Stimulated activated CD4-positive, alpha-beta T cell treated with anti-CD3 and anti-CD28 coated beads, Interleukin-15, amount 100 ng/mL, for 24 hours (primary cell): ENCODE results near the gene ANKRD63.

Experiments
- DNase-seq: peaks from one replicate; pipeline ENCODE4 v3.0.0-alpha.2; 2020

ANKRD63 gene

DNA sequence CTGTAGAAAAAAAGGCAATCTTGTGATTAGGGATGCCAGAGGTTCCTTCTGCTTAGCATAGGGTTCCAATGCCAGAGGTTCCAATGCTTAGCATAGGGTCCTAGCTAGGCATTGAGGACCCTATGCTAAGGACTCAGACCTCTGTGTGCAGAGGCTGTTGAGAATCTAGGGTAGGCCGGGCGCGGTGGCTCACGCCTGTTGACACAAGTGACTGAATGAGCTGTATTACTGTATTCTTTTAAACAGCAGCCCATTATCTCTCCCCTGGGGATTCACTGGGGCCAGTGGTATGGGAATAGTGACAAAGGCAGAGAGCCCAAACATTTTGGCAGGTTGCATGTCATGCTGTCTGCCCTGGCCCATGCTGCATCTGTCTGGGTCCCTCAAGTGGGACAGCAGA, 27.8 kb downstream of the ANKRD63 start:
- no peak for DNase-seq

DNA sequence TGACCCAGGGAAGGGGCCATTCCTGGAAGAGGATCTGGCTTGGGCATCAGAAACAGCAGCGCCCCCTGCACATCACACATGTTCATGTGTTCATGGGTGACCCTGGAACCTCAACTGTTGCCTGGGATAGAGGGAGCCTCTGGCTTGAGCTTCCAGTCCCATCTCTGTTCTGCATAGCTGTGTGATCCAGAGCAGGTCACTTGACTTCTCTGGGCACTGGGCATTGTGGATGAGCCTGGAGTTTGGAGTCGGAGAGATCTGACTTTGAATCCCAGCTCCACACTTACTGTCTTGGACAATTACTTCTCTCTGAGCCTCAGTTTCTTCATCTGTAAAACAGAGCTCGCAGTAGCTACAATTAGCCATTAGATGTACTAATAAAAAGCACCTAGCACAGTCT, 28.4 kb downstream of the ANKRD63 start:
- no peak for DNase-seq

DNA sequence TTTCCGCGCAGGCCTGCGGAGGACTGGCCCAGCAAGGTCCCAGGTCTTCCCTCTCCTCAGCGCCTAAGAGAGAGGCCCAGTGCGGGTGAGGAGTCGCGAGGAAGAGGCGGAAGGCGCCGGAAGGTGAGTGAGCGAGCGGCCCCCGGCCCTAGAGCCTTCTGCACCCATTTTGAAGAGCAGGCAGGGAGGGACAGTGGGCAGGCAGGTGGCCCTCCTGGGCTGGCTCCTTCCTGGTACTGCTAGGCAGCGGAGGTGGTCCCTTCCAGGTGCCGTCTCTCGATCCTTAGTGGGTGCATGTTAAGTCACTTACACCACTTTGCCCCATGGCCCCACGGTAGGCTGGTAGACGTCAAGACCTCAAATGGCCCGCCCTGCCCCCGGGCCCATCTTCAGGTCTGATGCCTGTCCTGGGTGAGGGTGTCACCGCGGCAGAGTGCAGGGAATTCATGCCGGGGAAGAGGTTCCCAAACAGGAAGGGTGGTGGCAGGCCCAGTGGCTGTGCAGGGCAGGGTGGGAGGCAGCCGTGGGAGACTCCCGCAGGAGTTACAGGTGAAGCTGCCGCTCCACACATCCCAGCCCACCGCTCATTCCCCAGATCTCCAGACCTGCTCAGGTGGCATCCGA, 29.6 kb downstream of the ANKRD63 start:
- DNase-seq: no peak

GRCh38 chr15:40252438-40253166, 30.3 kb downstream of the ANKRD63 start:
- DNase-seq: peak; percentile 41

DNA sequence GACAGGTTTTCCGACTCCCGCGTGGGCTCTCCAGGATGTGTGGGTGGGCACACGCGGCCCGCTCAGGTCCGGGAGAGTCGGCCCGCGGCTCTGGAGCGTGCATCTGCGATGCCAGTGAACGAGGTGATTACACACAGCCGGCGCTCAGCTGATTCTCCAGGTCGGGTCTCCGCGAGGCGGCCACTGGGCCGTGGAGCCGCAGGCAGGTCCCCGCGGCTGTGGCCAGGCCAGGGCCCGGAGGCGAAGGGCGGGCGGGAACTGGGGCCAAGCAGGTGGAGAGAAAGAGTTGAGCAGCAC, 30.8 kb downstream of the ANKRD63 start:
- no peak for DNase-seq

DNA sequence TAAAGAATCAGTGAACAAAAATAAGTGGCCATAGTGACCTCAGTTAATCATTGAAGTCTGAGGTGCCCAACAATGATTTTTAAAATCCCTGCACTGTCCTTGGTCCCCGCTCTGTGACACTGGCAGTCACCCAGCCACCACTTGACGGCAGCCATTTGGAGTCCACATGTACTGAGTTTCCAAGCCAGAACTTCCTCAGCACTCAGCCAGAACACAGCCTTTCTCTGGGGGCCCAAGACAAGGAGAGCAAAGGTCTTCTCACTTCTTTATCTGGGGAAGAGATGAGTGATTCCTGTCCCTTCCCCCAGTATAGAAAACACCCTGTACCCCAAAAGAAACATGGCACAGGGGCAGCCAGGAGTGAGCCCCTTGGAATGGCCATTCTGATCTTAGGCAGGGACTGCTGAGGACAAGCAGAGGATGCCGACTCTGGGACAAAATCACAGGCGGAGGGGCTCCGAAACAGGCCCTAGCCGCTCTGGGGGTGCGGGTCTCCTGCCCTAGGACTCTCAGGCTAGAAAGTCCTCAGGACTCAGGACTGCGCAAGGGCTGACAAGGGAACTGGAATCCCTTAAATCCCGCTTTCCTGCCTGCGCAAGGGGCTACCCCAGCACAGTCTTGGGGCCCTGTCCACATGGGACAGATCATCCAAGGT, 31.3 kb downstream of the ANKRD63 start:
- DNase-seq: no peak

GRCh38 chr15:40250771-40251483, 31.9 kb downstream of the ANKRD63 start:
- no peak for DNase-seq

GRCh38 chr15:40250304-40250656, 32.6 kb downstream of the ANKRD63 start:
- no peak for DNase-seq

GRCh38 chr15:40249477-40250303, 33.2 kb downstream of the ANKRD63 start:
- DNase-seq: no peak

GRCh38 chr15:40248006-40248783, 34.7 kb downstream of the ANKRD63 start:
- DNase-seq: no peak

- no peak for DNase-seq
These were observed 35.4 kb downstream of the ANKRD63 start for GRCh38 chr15:40247406-40247971.

GRCh38 chr15:40246496-40247280, 36.2 kb downstream of the ANKRD63 start:
- no peak for DNase-seq

DNA sequence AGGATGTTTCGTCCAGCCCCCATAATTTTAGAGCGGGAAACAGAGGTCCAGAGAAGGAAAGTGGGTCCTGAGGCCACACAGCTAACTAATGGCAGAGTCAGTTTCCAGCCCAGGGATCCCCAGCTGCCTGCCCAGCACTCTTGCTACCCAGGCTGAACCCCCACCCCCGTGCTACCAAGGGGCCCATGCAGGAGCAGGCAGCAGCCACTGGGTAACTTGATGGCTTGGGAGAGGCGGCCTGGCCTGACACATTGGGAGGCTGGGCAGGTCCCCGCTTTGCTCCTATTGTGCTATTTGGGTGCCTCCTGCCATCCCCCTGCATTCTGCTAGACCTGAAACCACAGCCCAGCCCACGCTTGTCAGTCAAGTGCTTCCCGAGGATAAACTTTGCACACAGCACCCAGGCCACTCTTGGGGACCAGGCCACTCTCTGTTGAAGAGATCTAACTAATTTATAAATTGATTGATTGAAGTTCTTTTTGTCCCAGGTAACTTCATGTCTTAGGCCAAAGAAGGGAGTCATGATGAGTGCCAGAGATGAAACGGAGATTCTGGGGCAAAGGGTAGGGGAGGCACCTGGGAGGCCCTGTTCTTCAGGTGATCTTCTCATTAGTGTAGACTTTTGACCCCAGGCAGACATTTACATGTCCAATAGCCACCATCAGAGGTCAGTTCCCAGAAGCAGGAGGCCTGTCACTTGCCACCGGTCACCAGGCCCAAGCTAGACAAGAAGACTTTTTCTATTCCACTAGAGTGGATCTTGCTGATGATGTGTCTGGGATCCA, 37.0 kb downstream of the ANKRD63 start:
- no peak for DNase-seq

DNA sequence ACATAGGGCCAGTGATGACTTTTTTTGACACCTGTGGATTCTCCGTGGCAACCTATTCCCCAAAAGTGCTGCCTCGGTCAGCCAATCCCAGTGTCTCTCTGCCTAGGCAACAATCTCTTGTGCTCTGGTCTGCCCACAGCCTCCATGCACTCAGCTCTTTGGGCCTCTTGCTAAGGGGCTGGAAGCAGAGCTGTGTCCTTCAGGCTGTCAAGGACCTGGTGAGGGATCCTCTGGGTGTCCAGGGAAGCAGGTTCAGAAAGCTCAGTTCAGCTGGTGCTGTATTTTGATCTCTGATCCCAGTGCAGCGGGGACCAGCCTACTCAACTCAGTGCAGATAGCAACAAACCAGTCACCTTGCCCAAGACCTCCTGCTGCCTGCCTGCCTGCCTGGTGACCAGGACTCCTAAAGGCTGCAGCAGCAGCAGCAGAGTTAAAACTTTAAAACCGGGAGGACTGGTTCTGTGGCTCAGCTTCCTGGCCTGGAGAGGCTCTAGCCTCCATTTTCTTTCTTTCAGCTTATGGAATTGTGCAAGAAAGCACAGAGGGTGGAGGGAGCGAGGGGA, 37.8 kb downstream of the ANKRD63 start:
- no peak for DNase-seq

DNA sequence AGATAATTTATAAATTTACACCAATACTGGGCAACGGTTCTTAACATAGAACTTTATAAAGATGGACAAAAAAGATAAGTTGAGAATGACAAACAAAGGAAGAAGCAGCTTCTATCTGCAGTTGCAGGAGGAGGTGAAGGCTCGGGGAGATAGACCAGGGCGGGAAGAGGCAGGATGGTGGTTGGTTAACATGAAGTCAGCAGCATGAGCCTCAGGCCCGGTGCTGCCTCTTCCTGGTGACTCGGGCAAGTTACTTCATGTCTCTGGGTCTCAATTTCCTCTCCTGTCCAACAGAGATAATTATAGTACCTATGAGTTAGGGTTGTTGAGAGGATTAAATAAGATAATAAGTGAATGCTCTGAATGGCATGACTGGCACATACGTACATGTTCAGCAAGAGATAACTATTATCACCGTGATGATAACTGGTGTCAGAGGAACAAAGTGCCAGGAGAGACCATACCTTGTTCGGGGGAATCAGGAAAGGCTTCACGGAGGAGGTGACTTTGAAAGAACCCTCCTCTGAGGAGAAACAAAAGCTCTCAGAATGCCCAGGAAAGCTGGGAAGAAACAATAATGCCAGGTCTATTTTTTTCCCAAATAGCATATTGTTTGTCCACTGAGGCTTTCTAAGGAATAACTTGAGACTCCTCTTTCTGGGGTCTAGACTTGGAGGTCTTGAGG, 39.6 kb downstream of the ANKRD63 start:
- DNase-seq: no peak

DNA sequence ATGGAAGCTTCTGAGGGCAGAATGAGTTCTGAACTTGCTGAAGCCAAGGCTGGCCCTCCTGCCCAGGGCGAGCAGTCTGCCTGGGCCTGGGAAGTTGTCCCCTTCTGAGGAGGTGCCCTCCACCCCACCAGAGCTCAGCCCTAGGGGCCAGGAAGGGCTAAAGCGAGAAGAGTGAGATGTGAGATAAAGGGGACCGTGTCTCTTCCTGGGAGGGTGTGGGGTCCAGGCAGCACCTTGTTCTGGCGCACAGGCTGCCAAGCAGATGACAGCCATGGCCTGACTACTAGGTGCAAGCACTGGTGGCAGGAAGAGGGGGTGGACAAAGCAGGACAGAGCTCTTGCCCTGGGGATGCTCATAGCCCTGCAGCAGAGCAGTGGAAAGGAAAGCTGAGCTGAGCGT, 40.3 kb downstream of the ANKRD63 start:
- no peak for DNase-seq

DNA sequence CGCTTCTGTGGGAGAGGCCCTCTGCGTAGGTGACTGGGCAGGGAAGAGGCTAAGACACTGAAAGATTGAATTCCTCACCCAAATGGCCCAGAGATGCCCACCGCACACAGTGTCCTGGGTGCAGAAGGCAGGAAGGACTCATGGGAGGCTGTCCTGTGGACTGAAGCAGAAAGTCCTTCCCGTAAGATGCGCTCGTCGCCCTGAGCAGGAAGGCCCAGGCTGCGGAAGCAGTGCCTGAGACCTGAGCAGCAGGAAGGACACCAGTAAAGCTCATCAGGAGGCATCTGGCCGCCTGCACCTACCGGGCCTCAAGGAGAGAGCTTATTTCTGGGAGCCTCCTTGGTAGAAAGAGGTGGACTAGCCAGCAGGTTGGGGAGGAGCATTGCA, 40.7 kb downstream of the ANKRD63 start:
- no peak for DNase-seq

DNA sequence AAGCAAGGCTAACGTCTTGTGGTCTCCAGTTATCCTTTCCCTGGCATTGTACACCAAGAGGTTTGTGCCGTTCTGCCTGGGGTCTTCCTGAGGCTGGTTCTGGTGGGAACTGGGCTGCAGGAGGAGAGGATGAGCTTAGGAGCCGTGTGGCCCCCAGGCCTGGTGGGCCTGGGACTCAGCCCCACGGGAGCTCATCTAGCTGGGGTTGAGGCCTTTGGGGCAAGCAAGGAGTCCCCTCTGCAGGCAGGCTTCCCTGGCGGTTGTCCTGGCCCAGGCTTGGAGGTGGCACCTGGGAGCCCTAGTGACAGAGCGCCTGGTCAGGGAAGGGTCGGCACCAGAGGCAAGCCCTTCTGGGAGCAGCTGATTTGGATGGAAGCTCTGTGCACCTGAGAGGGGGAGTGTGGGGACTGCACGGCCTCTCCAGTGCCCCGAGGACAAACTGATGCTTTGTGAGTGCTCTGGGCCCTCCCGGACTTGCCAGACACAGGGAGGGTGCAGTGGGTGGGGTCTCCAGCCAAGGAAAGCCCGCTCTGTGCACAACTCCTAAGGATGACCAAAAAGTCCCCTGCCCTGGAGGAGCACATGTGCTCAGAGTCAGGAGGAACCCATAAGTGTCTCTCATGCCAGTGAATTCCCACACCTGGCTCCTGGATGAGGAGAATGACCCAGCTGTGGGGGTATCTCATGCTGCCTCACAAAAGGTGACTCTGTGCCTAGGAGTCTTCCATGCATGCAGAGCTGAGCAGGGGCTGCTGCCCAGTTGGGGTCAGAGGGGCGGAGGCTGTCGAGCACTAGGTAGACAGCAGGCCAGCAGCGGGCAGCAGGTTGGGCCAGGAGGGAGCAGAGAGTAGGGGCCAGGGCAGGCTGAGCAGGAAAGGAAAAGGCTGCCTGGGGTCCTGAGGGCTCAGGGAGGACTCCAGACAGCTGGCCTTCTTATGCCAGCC, 41.3 kb downstream of the ANKRD63 start:
- DNase-seq: no peak
